HL-60 (cell line): ENCODE data around the gene CLRN1.
"Not testable (repeated sequence)": the region's sequence is repeated elsewhere in the genome, so short reads cannot be mapped to it uniquely, and the experiment has no call there.

ENCODE experiments used
- DNase-seq, 2 experiments: peaks; one replicate each; pipeline ENCODE4 v3.0.0-alpha.2; 2010 to 2020; ENCODE audit warnings: low read depth in 1 of 2, low spot score in 1 of 2
- H3K27ac ChIP-seq: fragments of 250-450 bp; sonication (Bioruptor Pico); replicated peaks from 2 replicates; pipeline ENCODE4 v1.5.1; 2020; ENCODE audit warnings: mild to moderate bottlenecking, moderate library complexity
- H3K27me3 ChIP-seq: fragments of 250-450 bp; sonication (Bioruptor Pico); 2 replicates; pipeline ENCODE4 v1.5.1; 2021; ENCODE audit warnings: mild to moderate bottlenecking, moderate library complexity; ENCODE audit not compliant: insufficient read depth, poor library complexity, severe bottlenecking
- H3K4me3 ChIP-seq: replicated peaks from 2 replicates; pipeline ENCODE4 v1.5.1; 2011; ENCODE audit warnings: mild to moderate bottlenecking, control low read depth, low read length; ENCODE audit not compliant: insufficient read depth
- CTCF ChIP-seq: IDR thresholded peaks from one replicate; pipeline ENCODE4 v1.5.1; 2011; ENCODE audit warnings: low read length, control low read depth, inconsistent platforms; ENCODE audit not compliant: insufficient read depth
- GABPA ChIP-seq: IDR thresholded peaks from 2 replicates; pipeline ENCODE4 v1.6.1; 2012; ENCODE audit warnings: low read depth
- POLR2AphosphoS5 ChIP-seq: IDR thresholded peaks from 2 replicates; pipeline ENCODE4 v1.6.1; 2012; ENCODE audit warnings: low read depth
- REST ChIP-seq: IDR thresholded peaks from 2 replicates; pipeline ENCODE4 v1.6.1; 2012; ENCODE audit warnings: low read depth; ENCODE audit not compliant: insufficient replicate concordance
- SPI1 ChIP-seq: IDR thresholded peaks from 2 replicates; pipeline ENCODE4 v1.6.1; 2012; ENCODE audit warnings: low read depth, mild to moderate bottlenecking, borderline replicate concordance

The CLRN1 gene

DNA sequence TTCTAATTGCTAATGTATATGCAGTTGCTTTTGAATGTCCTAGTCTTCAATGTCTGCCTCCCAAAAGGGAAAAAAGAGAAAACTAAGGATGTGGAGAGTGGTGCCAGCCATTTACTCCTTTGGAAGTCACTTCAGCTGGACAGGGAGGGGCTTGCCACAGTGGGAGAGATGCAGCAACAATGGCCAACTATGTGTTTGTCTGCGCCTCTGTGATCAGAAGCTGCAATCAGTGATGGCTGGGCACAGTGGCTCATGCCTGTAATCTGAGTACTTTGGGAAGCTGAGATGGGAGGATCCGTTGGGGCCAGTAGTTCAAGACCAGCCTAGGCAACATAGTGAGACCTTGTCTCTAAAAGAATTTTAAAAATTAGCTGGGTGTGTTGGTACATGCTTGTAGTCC lies 16.7 kb upstream of the CLRN1 start:
- no peak for TF ChIP-seq REST
- no peak for TF ChIP-seq CTCF
- TF ChIP-seq SPI1 = no peak
- no peak for TF ChIP-seq GABPA
- no peak for TF ChIP-seq POLR2AphosphoS5
- peaks cover 12% of the 10 kb centered on the region for H3K27me3 ChIP-seq
- DNase-seq = no peak
- no peak overlapping the region for H3K4me3 ChIP-seq
- H3K27ac ChIP-seq = no peak overlapping the region

- peaks cover 12% of the 10 kb centered on the region for H3K27me3 ChIP-seq
- not testable (repeated sequence) for H3K4me3 ChIP-seq, DNase-seq, H3K27ac ChIP-seq
Observed at GRCh38 chr3:150988395-150988794, 15.9 kb upstream of the CLRN1 start.

GRCh38 chr3:150985711-150986110 lies 13.2 kb upstream of the CLRN1 start:
- TF ChIP-seq GABPA = no peak
- no peak for TF ChIP-seq SPI1
- TF ChIP-seq POLR2AphosphoS5 = no peak
- TF ChIP-seq CTCF = no peak
- H3K27ac ChIP-seq = no peak overlapping the region
- DNase-seq = no peak
- peaks cover 6% of the 10 kb centered on the region for H3K27me3 ChIP-seq
- H3K4me3 ChIP-seq = no peak overlapping the region

- DNase-seq = no peak
- peaks cover 2% of the 10 kb centered on the region for H3K27me3 ChIP-seq
Observed at GRCh38 chr3:150984066-150984465, 11.5 kb upstream of the CLRN1 start.

More at GRCh38 chr3:150984066-150984465, 11.5 kb upstream of the CLRN1 start:
- TF ChIP-seq REST = no peak
- no peak for TF ChIP-seq SPI1
- Histone ChIP-seq H3K4me3 (no peak overlapping the region), H3K27ac (no peak overlapping the region)
